Measurements from ENCODE around the gene TCF7L1.
"Not testable (repeated sequence)": the region's sequence is repeated elsewhere in the genome, so short reads cannot be mapped to it uniquely, and the experiment has no call there.

The TCF7L1 gene

DNA sequence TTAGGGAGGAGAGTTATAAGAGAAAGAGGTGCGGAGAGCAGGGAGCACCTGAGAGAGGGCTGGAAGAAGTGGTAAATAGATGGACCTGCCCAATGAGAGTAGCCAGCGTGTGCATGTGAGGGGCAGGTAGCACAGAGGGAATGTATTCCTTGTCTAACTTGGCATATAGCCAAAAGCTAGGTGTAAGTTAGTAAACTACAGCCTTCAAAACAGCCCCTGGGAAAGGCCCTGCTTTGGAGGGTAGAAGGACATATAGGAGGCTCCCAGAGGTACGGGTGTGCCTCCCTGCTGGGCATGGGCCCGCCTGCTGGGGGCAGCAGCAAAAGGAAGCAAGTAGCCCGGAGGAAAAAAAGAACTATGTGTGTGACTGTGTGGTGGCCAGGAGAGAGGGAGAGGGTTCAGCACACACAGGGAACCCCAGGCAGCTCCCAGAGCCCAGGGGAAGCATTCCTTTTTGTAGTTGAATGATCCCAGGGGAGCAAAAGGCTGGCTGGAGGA lies 48.0 kb downstream of the TCF7L1 start:
- no peak for DNase-seq (ENCODE audit: low read depth in 2 of 2, low spot score in 1 of 2)

GRCh38 chr2:85181844-85182456 lies 48.8 kb downstream of the TCF7L1 start:
- DNase-seq (ENCODE audit: low read depth in 2 of 2, low spot score in 1 of 2), result no peak

GRCh38 chr2:85183076-85183475 lies 49.9 kb downstream of the TCF7L1 start:
- DNase-seq (ENCODE audit: low read depth in 2 of 2, low spot score in 1 of 2), result no peak

DNA sequence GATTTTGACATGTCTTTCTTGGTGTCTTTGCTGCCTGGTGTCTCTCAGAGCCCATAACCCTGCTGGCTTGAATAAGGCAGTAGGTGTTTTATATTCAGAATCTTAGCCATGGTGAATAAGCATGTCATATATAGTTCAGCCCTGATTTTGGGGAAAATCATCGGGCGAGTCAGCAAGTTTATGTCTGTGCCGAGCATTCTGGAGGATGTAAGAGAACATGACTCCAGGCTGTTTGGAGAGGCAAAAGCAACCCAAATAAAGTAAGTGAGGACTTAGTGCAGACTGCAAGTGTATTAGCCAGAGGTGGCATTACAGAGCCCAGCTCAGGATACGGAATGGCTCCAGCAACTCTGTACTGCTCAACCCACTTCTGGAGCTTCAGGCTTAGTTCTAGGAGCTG lies 50.3 kb downstream of the TCF7L1 start:
- no peak for DNase-seq (ENCODE audit: low read depth in 2 of 2, low spot score in 1 of 2)

DNA sequence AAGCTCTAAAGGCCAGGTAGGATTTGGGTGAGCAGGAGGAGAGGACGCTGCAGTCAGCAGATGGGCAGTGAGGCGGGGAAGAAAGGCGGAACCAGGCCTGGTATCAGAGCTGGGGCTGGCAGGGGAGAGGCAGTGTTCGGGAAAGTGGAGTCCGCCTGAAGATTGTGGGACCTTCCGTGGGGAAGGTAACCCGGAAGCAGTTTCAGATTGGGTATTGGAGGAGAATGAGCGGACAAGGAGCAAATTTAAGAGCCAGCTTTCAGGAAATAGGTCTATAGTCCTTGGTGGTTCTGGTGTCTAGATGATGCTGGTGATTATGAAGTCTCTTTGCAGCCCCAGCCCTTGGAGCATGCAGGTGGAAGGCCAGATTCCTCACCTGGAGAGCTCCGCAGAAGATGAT lies 51.0 kb downstream of the TCF7L1 start:
- no peak for DNase-seq (ENCODE audit: low read depth in 2 of 2, low spot score in 1 of 2)

- DNase-seq (ENCODE audit: low read depth in 2 of 2, low spot score in 1 of 2), result no peak
Observed at GRCh38 chr2:85184990-85185389, 51.8 kb downstream of the TCF7L1 start.

- DNase-seq (ENCODE audit: low read depth in 2 of 2, low spot score in 1 of 2), result no peak
Observed at GRCh38 chr2:85185431-85185940, 52.3 kb downstream of the TCF7L1 start.

DNA sequence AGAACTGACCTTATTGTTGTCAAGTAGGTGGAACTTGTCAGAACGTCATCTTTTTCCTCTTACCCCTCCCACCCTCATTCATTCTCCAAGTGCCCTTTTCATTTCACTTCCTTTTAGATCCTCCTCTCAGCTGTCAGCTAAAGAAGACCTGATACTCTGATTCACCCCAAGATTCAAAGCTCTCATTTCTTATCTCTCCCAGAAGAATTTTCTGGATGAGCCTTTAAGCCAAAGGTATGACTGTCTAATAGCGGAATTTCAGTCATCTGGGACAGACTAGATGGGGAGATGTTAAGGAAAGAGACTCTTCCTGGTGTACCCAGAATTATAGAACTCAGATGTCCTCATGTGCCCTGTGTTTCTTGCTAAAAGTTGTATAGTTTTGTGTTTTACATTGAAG lies 53.9 kb downstream of the TCF7L1 start:
- no peak for DNase-seq (ENCODE audit: low read depth in 2 of 2, low spot score in 1 of 2)

- no peak for DNase-seq (ENCODE audit: low read depth in 2 of 2, low spot score in 1 of 2)
Observed at GRCh38 chr2:85188852-85189251, 55.7 kb downstream of the TCF7L1 start.

DNA sequence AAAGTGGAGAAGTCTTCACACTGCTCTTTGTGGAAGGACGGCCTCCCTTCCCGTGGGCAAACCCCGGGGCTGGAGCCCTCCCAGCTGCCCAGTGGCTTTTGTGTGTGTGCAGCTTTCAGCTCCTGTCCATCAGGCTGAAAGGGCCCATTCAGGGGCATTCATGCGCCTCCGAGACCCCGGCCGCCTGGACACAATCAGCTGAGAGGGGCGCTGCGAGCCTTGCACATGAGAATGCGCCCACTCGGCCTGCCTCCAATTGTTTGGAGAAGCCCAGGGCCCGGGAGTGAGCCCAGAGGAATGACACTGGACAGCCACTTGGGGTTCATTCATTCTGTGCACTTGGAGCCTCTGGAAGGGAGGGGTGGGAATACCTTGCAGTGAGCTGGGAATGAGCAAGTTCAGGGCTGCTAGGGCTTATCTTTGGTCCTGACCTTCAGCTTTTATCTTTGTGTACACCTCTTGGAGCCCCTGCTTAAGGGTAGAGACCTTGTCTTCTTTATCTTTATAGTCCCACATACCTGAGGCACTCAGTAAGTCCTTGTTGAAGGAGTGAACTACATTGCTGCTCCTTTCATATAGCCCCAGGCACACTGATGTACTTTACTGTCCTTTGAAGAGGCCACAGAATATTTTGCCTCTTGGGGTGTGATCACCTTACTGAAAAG lies 56.5 kb downstream of the TCF7L1 start:
- DNase-seq (ENCODE audit: low read depth in 2 of 2, low spot score in 1 of 2), result no peak

DNA sequence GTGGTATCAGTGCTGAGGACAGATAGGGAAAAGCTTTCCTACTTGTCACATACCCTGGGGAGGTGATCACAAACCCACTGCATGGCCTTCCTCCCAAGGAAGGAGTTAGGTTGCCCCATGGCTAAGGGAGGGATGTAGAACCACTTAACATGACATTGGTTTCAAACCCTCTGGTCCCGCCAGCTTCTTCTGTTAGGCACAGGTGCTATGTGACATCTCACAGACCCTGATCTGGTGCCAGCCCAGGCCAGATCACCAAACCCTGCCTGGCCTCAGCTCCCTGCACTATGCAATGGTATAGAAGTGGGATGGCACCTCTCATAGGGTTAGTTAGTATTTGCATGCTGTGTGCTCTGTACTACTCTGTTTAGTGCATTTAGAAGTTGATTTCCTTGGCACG lies 58.0 kb downstream of the TCF7L1 start:
- DNase-seq (ENCODE audit: low read depth in 2 of 2, low spot score in 1 of 2), result no peak

DNA sequence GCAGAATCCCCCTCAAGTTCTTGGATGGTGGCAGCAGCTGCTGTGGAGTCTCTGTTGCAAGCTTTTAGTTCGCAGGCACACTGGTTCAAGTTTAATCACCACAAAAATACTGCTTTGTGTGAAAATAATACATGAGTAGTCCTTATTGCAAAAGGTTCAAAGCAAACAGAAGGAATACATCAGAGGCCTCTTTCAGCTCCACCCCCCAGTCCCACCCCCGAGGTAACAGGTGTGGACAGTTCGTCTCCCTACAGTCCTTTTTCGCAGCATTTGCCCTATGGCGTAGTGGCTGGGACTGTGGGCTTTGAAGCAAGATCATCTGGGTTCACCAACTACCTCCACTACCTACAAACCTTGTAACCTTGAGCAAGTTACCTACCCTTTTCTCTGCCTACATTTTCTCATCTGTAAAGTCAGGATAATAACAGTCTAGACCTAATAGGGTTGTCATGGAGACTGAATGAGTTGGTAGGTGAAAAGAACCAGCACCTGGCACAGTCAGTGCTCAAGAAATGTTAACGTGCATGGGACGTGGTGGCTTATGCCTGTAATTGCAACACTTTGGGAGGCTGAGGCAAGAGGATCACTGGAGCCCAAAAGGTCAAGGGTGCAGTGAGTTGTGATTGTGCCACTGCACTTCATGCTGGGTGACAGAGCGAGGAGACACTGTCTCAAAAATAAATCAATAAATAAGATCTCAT lies 61.7 kb downstream of the TCF7L1 start:
- DNase-seq (ENCODE audit: low read depth in 2 of 2, low spot score in 1 of 2), result no peak

- DNase-seq (ENCODE audit: low read depth in 2 of 2, low spot score in 1 of 2), result no peak
Observed at GRCh38 chr2:85195956-85196355, 62.8 kb downstream of the TCF7L1 start.

DNA sequence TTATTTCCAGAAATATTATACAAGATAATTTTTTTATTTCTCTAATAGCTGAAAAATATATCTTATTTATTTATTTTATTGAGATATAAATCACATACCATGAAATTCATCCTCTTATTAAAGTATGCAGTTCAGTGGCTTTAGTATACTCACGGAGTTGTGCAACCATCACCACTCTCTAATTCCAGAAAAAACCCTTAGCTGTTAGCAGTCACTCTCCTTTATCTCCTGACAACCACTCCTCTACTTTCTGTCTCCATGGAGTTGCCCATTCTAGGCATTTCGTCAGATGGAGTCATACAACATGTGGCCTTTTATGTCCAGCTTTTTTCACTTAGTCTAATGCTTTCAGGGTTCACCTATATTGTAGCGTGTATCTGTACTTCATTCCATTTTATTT lies 66.5 kb downstream of the TCF7L1 start:
- no peak for DNase-seq (ENCODE audit: low read depth in 2 of 2, low spot score in 1 of 2)

GRCh38 chr2:85209887-85210286 lies 76.7 kb downstream of the TCF7L1 start:
- no peak for DNase-seq (ENCODE audit: low read depth in 2 of 2, low spot score in 1 of 2)

DNA sequence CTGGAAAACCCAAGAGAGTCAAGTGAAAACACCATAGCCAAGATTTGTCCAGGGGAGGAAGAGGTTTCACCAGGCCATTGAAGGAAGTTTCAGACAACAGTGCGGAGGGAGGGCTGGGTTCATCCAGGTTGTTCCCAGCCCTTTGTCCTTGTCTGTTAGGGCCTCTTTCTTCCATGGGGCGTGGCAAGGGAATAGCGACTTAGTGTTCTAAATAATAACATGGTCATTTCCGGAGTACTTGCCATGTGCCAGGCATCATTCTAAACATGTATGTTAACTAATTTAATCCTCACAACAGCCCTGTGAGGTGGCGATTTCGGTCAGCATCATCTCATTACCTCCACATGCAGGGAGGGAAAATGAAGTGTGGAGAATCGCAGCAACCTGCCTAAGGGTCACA lies 77.3 kb downstream of the TCF7L1 start:
- no peak for DNase-seq (ENCODE audit: low read depth in 2 of 2, low spot score in 1 of 2)

- not testable (repeated sequence) for DNase-seq (ENCODE audit: low read depth in 2 of 2, low spot score in 1 of 2)
Observed at GRCh38 chr2:85211606-85212005, 78.4 kb downstream of the TCF7L1 start.

DNA sequence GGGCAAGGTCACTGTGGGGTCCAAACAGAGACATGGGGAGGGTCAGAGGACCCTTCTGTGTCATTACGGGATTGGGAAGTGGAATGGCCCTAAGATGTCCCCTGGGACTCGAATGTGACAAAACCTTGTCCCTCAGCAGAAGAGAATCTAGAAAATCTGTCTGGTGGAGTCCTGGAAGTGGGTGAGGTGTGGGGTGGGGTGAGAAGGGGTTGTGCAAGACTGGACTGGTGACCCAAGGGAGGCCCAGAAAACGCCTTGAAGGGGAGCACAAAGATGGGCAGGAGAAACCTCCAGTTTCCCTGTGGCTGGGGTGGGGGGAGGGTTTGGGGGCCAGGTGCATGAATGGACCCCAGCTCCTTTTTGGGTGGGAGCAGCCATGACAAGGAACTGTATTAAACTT lies 79.6 kb downstream of the TCF7L1 start:
- no peak for DNase-seq (ENCODE audit: low read depth in 2 of 2, low spot score in 1 of 2)

- DNase-seq (ENCODE audit: low read depth in 2 of 2, low spot score in 1 of 2), result no peak
Observed at GRCh38 chr2:85213404-85213803, 80.2 kb downstream of the TCF7L1 start.

DNA sequence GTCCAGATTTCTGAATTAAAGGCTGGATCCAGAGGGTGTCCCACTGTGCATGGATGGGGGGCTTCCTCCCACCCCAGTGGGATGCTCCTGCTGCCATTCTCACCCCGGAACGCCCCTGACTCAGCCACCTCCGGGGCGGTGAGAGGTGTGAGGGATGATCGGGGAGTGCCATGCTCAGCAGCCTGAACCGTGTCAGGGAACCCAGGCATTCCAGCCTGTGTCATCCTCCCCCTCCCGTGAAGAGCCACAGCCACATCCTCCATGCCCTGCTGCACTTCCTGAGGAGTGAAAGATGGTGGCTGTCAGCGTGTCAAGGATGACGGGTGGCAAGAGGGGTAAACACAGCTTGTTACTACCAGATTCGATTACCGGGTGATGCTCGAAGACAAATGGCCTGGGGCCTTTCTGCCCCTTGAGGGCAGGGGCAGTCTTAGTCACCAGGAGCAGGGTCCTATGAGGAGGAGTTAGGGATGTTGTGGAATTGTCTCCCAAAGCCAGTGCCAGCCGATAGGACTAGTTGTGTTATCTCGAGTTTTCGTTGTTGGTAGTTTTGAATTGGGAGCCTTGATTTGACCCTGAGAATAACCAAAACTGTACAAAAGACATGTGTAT lies 80.8 kb downstream of the TCF7L1 start:
- no peak for DNase-seq (ENCODE audit: low read depth in 2 of 2, low spot score in 1 of 2)

DNA sequence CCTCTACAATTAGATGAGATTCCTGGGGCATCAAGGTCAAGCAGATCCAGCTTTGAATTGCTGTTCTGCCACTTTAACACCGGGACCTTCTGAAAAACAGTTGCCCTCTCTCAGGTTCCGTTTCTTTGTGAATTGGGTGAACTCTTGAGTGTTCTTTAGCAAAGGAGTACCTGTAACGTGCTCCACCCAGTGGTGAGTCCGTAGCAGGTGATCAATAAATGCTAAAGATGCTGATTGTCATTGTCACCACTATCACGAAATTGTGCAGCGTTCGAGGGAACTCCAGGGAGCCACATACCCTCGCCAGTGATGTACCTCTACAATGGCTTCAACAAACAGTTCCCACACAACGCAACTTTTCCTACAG lies 81.9 kb downstream of the TCF7L1 start:
- no peak for DNase-seq (ENCODE audit: low read depth in 2 of 2, low spot score in 1 of 2)
